TTC549 (cell line): ENCODE results near the gene PSMB9.
"Not testable (repeated sequence)": the region's sequence is repeated elsewhere in the genome, so short reads cannot be mapped to it uniquely, and the experiment has no call there.

Experiments used
- FAIRE-seq: peaks from 2 replicates; lab custom pipeline; 2012; peaks lifted over from hg19 to GRCh38; lab: Jason Lieb, UNC

PSMB9 gene

DNA sequence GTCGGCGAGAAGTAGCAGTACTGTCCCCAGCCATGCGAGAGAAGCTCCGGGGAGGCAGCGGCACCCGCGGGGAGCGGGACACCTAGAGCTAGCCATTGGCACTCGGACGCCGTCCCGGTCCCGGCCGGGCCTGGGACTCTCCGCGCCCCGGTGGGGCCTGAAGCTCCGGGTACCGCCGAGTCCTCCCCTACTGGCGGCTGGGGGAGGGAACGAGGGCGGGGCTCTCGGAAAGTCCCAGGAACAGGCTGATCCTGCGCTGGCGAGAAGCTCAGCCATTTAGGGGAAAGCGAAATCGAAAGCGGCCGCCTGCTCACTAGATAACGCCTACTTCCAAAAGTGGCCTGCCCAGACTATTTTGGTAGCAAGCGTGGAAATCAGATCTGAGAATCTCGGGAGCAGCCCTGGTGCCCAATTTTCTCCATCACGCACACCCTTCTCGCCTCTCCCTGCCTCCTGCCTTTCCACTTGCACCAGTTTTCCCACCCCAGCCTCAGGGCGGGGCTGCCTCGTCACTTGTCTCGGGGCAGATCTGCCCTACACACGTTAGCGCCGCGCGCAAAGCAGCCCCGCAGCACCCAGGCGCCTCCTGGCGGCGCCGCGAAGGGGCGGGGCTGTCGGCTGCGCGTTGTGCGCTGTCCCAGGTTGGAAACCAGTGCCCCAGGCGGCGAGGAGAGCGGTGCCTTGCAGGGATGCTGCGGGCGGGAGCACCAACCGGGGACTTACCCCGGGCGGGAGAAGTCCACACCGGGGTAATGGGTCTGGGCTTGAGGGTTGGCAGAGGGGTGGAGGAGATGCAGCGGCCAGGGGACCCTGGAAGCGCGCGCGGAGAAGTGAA, at the start of gene PSMB9, which contains the start of gene TAP1:
Gene PSMB9 (plus strand): TSS at position 652 of the 835 bp plus-strand sequence. CDS start 38 bp downstream, at position 690.
Gene TAP1 (minus strand): TSS at position 164 of the 835 bp plus-strand sequence. CDS start 68 bp downstream, at position 96.
- no peak for FAIRE-seq

- FAIRE-seq, result not testable (repeated sequence)
Measured at GRCh38 chr6:32805404-32805803, 48.6 kb upstream of the PSMB9 start.

GRCh38 chr6:32807020-32807580, 46.9 kb upstream of the PSMB9 start:
- FAIRE-seq, result no peak

DNA sequence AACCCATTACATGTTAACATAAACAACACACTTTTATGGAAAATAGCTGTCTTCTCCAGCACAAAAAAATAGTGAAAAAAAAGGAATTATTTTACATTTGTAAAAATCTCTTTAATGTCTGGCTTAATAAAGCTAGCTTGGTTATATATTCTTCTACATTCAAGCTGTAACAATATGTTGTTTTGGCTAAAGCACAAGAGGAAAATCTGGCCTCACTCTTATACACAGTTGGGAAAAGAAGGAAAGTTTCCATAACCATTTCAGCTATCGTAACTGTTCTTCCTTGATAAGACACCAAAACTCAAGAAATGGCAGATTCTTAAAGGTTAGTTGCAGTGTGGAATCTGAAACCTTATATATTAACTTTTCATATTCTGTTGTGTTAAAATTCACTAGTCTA, 44.8 kb upstream of the PSMB9 start:
- FAIRE-seq, result peak; percentile 22

DNA sequence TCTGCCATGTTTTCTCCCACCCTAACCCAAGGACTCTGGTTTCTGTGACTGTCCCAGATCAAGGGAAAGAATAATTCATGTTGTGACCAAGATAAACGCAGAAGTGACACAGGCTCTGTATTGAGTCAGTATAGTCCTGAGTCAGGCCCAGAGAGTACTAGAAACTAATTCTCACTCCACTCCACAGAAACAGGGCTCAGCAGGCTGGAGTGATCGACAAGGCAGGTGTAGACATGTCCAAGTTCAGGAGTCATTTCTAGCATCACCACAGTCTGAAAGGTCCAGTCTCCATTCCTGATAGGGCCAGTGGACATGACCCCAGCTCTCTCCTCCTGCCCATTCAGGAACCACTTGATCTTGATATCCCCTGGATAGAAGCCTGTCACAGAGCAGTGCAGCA, 39.8 kb upstream of the PSMB9 start:
- no peak for FAIRE-seq

GRCh38 chr6:32815115-32815514, 38.9 kb upstream of the PSMB9 start:
- no peak for FAIRE-seq

DNA sequence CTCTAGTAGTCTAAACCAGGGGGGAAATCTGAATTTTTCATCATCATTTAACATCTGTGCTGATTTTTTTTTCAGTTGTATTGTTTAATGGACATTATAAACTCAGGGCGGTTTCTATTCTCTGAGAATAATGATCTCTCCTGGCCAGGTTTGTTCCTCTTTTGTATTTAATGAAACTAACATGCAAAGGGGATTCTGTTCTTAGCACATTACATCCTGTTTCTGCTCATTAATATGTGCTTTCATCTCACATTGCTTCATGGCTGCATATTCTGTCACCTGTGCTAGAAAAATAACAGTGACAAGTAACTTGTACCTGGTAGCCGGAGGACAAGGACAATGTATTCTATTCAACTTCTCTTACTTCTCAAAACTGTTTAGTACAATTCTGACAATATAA, 38.0 kb upstream of the PSMB9 start:
- no peak for FAIRE-seq

GRCh38 chr6:32816746-32817204, 37.2 kb upstream of the PSMB9 start, which contains the start of gene HLA-DOB:
Gene HLA-DOB (minus strand): TSS chr6:32817002. CDS start chr6:32816951, 51 bp downstream.
- peak; percentile 74 for FAIRE-seq

DNA sequence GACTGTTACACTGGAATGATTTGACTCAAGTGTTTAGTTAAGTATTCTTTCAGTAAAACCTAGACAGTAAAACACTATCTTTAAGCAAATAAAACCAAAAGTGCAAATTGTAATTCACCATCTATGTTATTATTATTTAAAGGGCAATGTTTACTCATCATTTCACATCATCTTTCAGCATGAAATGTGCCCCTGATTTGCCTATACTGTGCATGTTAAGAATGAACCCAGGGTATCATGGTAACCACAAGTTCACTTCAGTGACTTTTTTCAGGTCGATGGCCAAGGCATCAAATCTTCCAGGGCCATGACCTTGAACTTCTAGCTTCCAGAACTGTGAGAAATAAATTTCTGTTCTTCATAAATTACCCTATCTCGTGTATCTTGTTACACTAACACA, 35.1 kb upstream of the PSMB9 start:
- no peak for FAIRE-seq

DNA sequence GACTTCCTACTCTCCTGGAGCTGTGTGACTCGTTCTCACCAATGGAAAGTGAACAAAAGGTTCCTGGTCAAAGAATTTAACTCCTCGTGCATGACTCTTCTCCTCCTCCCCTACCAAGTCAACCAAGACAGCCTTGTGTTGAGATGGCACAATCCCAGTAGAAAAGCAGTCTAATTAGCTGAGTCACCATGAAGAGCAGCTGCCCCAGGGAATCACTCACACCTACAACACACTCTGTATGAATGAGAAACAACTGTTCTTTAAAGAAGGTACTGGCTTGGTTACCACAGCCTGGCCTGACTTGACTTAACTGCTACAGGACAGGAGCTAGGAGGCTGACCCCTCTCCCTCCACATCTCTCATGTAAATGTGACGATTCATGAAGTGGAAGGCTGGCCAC, 34.3 kb upstream of the PSMB9 start:
- no peak for FAIRE-seq

DNA sequence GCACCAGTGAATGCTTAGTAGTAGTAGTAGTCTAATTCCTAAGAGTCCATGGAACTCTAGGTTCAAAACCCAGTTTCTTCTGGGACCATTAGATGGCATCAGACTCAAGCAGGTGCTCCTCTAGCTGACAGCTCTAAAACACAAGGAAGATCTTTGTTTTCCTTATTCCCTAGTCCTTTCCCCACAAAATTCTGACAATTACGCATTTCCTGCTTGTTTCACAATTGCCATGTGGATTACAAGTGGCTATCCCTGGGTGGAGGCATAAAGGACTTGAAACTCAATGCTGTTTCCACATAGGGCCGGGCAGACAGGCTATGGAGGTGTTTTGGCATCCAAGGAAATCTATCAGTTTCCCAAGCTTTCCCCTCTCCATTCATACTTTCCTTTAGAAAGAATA, 28.0 kb upstream of the PSMB9 start:
- FAIRE-seq, result peak; percentile 25

DNA sequence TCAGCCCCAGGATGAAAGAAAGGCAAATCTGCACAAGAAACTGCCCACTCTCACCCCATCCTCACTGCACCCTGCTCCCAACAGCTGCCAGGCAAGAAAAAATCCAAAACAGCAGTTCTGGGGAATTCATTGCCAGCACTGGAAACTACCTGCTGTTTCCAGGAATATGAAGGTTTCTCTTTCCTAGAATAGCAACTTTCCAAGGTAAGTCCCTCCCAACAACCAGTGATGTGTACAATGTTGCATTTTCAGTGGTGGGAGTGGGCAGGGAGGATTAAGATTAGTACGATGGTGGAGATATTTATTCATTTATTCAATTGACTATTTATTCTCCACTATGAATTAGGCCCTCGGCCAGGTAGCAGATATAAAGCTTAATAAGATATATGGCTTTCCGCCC, 27.0 kb upstream of the PSMB9 start:
- no peak for FAIRE-seq

GRCh38 chr6:32829495-32829894, 24.5 kb upstream of the PSMB9 start:
- FAIRE-seq, result no peak

- FAIRE-seq, result no peak
Measured at GRCh38 chr6:32830017-32830416, 24.0 kb upstream of the PSMB9 start.

GRCh38 chr6:32830936-32831335, 23.1 kb upstream of the PSMB9 start:
- FAIRE-seq, result no peak

DNA sequence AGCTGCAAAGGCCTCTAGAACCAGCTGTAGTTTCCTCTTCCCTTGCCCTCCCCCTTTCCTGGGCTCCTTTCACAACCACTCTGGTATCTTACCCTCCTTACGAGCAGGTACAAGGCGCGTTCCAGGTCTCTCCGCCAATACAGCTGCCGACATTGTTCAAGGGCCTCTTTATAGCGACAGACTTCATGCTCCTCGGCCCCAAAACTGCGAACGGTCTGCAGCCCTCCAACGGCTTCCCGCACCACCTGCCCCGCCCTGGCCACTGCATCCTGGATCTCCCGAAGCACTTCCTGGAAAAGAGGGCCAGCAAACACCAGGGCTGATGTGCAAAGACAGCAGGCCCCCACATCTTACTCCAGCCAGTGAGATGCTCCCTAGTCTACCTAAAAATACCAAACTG, 21.5 kb upstream of the PSMB9 start:
- FAIRE-seq, result no peak

- no peak for FAIRE-seq
Measured at GRCh38 chr6:32833664-32834063, 20.3 kb upstream of the PSMB9 start.

DNA sequence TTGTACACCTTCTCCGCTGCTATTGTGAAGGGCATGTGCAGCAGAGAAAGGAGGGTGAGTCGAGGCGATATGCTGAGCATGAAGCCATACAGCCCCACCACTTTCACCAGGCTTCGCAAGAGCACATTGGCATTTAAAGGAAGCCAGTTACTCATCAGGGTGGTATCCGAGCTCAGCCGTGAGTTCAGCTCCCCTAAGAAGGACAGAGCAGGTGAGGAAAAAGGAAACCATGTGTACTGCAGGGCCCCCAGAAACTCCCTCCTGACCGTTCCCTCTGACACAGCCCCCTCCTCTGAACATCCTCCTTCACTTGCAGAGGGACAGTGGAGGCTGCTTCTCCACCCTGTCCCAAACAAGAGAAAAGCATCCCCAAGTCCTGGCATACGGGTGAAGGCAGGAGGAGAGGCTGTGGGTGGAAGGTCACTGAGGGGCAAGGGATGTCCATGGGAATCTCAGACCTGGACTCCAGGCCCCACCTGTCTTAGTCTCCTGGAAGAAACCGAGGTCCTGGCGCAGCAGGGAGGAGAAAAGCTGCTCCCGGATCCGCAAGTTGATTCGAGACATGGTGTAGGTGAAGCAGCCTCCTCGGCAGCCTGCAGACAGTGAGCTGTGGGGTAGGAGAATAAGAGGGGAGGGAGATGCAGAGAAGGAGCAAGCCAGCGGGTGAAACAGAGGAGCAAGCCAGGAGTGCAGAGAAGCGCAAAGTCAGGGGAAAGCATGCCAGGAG, 18.7 kb upstream of the PSMB9 start:
- FAIRE-seq, result no peak

DNA sequence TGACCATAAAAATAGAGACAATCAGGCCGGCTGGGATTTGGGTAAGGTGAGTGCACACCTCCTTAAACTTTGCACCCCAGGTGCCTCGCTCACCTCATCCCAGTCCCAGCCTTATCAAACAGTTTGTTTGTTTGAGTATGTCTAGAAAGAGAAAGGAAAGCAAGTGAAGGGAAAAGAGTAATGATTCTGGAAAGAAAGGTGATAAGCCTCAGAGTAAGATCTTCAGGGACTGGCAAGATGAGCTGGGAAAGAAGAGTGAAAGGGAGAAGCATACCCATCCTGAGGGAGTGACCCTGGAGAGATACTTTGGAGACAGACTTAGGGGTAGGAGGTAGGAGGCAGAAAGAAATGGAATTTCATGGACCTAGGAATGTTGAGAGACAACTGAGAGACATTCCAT, 17.1 kb upstream of the PSMB9 start:
- no peak for FAIRE-seq

GRCh38 chr6:32837651-32838113, 16.3 kb upstream of the PSMB9 start:
- FAIRE-seq, result no peak

- no peak for FAIRE-seq
Measured at GRCh38 chr6:32838114-32838958, 15.7 kb upstream of the PSMB9 start, which contains the start of gene TAP2. Gene TAP2 (minus strand): TSS chr6:32838739. CDS start chr6:32838233, 506 bp downstream.

- no peak for FAIRE-seq
Measured at GRCh38 chr6:32839356-32839755, 14.6 kb upstream of the PSMB9 start.
